ENCODE data around the gene TADA2B. TPM values are rescaled to one million over a fixed set of nuclear protein-coding genes. Genes with fewer than 3 reads are reported as not detected.
A peak's percentile ranks its signal among the peaks of the same experiment; 100 is the strongest.
"Not testable (repeated sequence)": the region's sequence is repeated elsewhere in the genome, so short reads cannot be mapped to it uniquely, and the experiment has no call there.

TADA2B gene
- total RNA-seq, 1 donor from 2014 or later: 16.8 TPM

- intact Hi-C loops (cut with micrococcal nuclease): loop anchor here (10.0 kb wide), 1 partner anchor 498 kb away; the partner anchor contains the start of gene MAN2B2
- Mint-ChIP-seq H3K27ac (no peak overlapping the region), H3K27me3 (ENCODE audit: insufficient read depth) (peaks cover 18% of the 10 kb centered on the region), H3K4me1 (ENCODE audit: low read depth) (peaks cover 18% of the 10 kb centered on the region), H3K4me3 (no peak overlapping the region), H3K36me3 (ENCODE audit: low read depth) (no peaks in the 10 kb centered on the region), H3K9me3 (no peaks in the 10 kb centered on the region)
- DNase-seq (ENCODE audit: low spot score): no peak
Measured at GRCh38 chr4:7073059-7073458, 29.9 kb downstream of the TADA2B start.

- Mint-ChIP-seq H3K36me3 (ENCODE audit: low read depth) (no peaks in the 10 kb centered on the region), H3K27ac (no peak overlapping the region), H3K9me3 (no peaks in the 10 kb centered on the region), H3K27me3 (ENCODE audit: insufficient read depth) (peaks cover 18% of the 10 kb centered on the region), H3K4me3 (no peak overlapping the region), H3K4me1 (ENCODE audit: low read depth) (peaks cover 13% of the 10 kb centered on the region)
- intact Hi-C loops (cut with micrococcal nuclease): loop anchor here (10.0 kb wide), 1 partner anchor 499 kb away; the partner anchor contains the start of gene MAN2B2
- no peak for DNase-seq (ENCODE audit: low spot score)
Measured at GRCh38 chr4:7073526-7074390, 30.6 kb downstream of the TADA2B start.

- no peak overlapping the region for H3K4me3 Mint-ChIP-seq
- intact Hi-C loops (cut with micrococcal nuclease): loop anchor here (10.0 kb wide), 1 partner anchor 500 kb away; the partner anchor contains the start of gene MAN2B2
- H3K27me3 Mint-ChIP-seq (ENCODE audit: insufficient read depth): peaks cover 23% of the 10 kb centered on the region
- H3K27ac Mint-ChIP-seq: no peak overlapping the region
- H3K4me1 Mint-ChIP-seq (ENCODE audit: low read depth): peaks cover 10% of the 10 kb centered on the region
- no peaks in the 10 kb centered on the region for H3K9me3 Mint-ChIP-seq
- no peaks in the 10 kb centered on the region for H3K36me3 Mint-ChIP-seq (ENCODE audit: low read depth)
- DNase-seq (ENCODE audit: low spot score): no peak
Measured at GRCh38 chr4:7074426-7074825, 31.3 kb downstream of the TADA2B start.

- H3K9me3 Mint-ChIP-seq: no peaks in the 10 kb centered on the region
- intact Hi-C loops (cut with micrococcal nuclease): loop anchor here (10.0 kb wide), 1 partner anchor 501 kb away; the partner anchor contains the start of gene MAN2B2
- H3K27ac Mint-ChIP-seq: no peak overlapping the region
- H3K27me3 Mint-ChIP-seq (ENCODE audit: insufficient read depth): peaks cover 32% of the 10 kb centered on the region
- H3K36me3 Mint-ChIP-seq (ENCODE audit: low read depth): no peaks in the 10 kb centered on the region
- H3K4me3 Mint-ChIP-seq: no peak overlapping the region
- H3K4me1 Mint-ChIP-seq (ENCODE audit: low read depth): no peaks in the 10 kb centered on the region
- no peak for DNase-seq (ENCODE audit: low spot score)
Measured at GRCh38 chr4:7075962-7076695, 33.0 kb downstream of the TADA2B start.

- intact Hi-C loops (cut with micrococcal nuclease): loop anchor here (10.0 kb wide), 1 partner anchor 502 kb away; the partner anchor contains the start of gene MAN2B2
- Mint-ChIP-seq H3K4me1 (ENCODE audit: low read depth) (no peaks in the 10 kb centered on the region), H3K27ac (no peak overlapping the region), H3K36me3 (ENCODE audit: low read depth) (no peaks in the 10 kb centered on the region), H3K9me3 (no peaks in the 10 kb centered on the region), H3K27me3 (ENCODE audit: insufficient read depth) (peaks cover 30% of the 10 kb centered on the region), H3K4me3 (no peak overlapping the region)
- DNase-seq (ENCODE audit: low spot score): no peak
Measured at GRCh38 chr4:7076696-7077082, 33.5 kb downstream of the TADA2B start.

GRCh38 chr4:7077371-7077770 lies 34.2 kb downstream of the TADA2B start:
- no peak for DNase-seq (ENCODE audit: low spot score)
- Mint-ChIP-seq H3K27ac (no peak overlapping the region), H3K36me3 (ENCODE audit: low read depth) (no peaks in the 10 kb centered on the region), H3K4me1 (ENCODE audit: low read depth) (no peaks in the 10 kb centered on the region), H3K27me3 (ENCODE audit: insufficient read depth) (peaks cover 27% of the 10 kb centered on the region), H3K9me3 (no peaks in the 10 kb centered on the region), H3K4me3 (no peak overlapping the region)
- intact Hi-C loops (cut with micrococcal nuclease): loop anchor here (10.0 kb wide), 1 partner anchor 503 kb away; the partner anchor contains the start of gene MAN2B2

- no peaks in the 10 kb centered on the region for H3K4me1 Mint-ChIP-seq (ENCODE audit: low read depth)
- intact Hi-C loops (cut with micrococcal nuclease): loop anchor here (10.0 kb wide), 1 partner anchor 503 kb away; the partner anchor contains the start of gene MAN2B2
- no peaks in the 10 kb centered on the region for H3K36me3 Mint-ChIP-seq (ENCODE audit: low read depth)
- no peak for DNase-seq (ENCODE audit: low spot score)
- no peak overlapping the region for H3K4me3 Mint-ChIP-seq
- H3K27ac Mint-ChIP-seq: no peak overlapping the region
- H3K27me3 Mint-ChIP-seq (ENCODE audit: insufficient read depth): peaks cover 28% of the 10 kb centered on the region
- H3K9me3 Mint-ChIP-seq: no peaks in the 10 kb centered on the region
Measured at GRCh38 chr4:7078025-7078424, 34.9 kb downstream of the TADA2B start.

GRCh38 chr4:7079483-7079882 lies 36.3 kb downstream of the TADA2B start:
- not testable (repeated sequence) for H3K9me3 Mint-ChIP-seq; H3K4me3 Mint-ChIP-seq; H3K4me1 Mint-ChIP-seq (ENCODE audit: low read depth); H3K27ac Mint-ChIP-seq; H3K36me3 Mint-ChIP-seq (ENCODE audit: low read depth); DNase-seq (ENCODE audit: low spot score)
- intact Hi-C loops (cut with micrococcal nuclease): loop anchor here (10.0 kb wide), 1 partner anchor 505 kb away; the partner anchor contains the start of gene MAN2B2
- peaks cover 35% of the 10 kb centered on the region for H3K27me3 Mint-ChIP-seq (ENCODE audit: insufficient read depth)

- intact Hi-C loops (cut with micrococcal nuclease): loop anchor here (10.0 kb wide), 1 partner anchor 505 kb away; the partner anchor contains the start of gene MAN2B2
- DNase-seq (ENCODE audit: low spot score); H3K36me3 Mint-ChIP-seq (ENCODE audit: low read depth); H3K9me3 Mint-ChIP-seq; H3K4me3 Mint-ChIP-seq; H3K4me1 Mint-ChIP-seq (ENCODE audit: low read depth); H3K27ac Mint-ChIP-seq: not testable (repeated sequence)
- peaks cover 40% of the 10 kb centered on the region for H3K27me3 Mint-ChIP-seq (ENCODE audit: insufficient read depth)
Measured at GRCh38 chr4:7079909-7080308, 36.7 kb downstream of the TADA2B start.

- Mint-ChIP-seq H3K4me3 (peak overlapping the region; percentile 68), H3K27me3 (ENCODE audit: insufficient read depth) (peaks cover 52% of the 10 kb centered on the region), H3K9me3 (no peaks in the 10 kb centered on the region), H3K4me1 (ENCODE audit: low read depth) (peaks cover 4% of the 10 kb centered on the region), H3K36me3 (ENCODE audit: low read depth) (no peaks in the 10 kb centered on the region), H3K27ac (no peak overlapping the region)
- DNase-seq (ENCODE audit: low spot score): no peak
- intact Hi-C loops (cut with micrococcal nuclease): no loop called here
Measured at GRCh38 chr4:7083597-7084563, 40.7 kb downstream of the TADA2B start.

- H3K4me1 Mint-ChIP-seq (ENCODE audit: low read depth); H3K27ac Mint-ChIP-seq; intact Hi-C loops (cut with micrococcal nuclease); H3K36me3 Mint-ChIP-seq (ENCODE audit: low read depth); H3K9me3 Mint-ChIP-seq; DNase-seq (ENCODE audit: low spot score): not testable (repeated sequence)
- Mint-ChIP-seq H3K4me3 (peak overlapping the region; percentile 68), H3K27me3 (ENCODE audit: insufficient read depth) (peaks cover 46% of the 10 kb centered on the region)
Measured at GRCh38 chr4:7084564-7084961, 41.4 kb downstream of the TADA2B start.

GRCh38 chr4:7086384-7086783 lies 43.2 kb downstream of the TADA2B start:
- Mint-ChIP-seq H3K27me3 (ENCODE audit: insufficient read depth) (peaks cover 41% of the 10 kb centered on the region), H3K9me3 (no peaks in the 10 kb centered on the region), H3K4me1 (ENCODE audit: low read depth) (peaks cover 4% of the 10 kb centered on the region), H3K27ac (no peak overlapping the region), H3K36me3 (ENCODE audit: low read depth) (no peaks in the 10 kb centered on the region), H3K4me3 (no peak overlapping the region)
- intact Hi-C loops (cut with micrococcal nuclease): no loop called here
- no peak for DNase-seq (ENCODE audit: low spot score)

Measured in activated T-helper 1 cell treated with anti-CD3 and anti-CD28 coated beads, Interleukin-12 subunit alpha, Interleukin-12 subunit beta, Interleukin-2, Interleukin-4 antibody, amounts not matched to agents 30 ng/mL and 10 ng/mL and 1 ng/mL, durations not matched to agents 14 hours and 24 hours and 36 hours (primary cell).